GM12801 (cell line): ENCODE measurements around the gene APLP2.

ENCODE experiments used
- TF ChIP-seq, protein P1 (sequence below): IDR thresholded peaks from one replicate; pipeline ENCODE4 v1.5.1; 2011; ENCODE audit warnings: control low read depth; ENCODE audit not compliant: insufficient read length; ENCODE audit errors: extremely low read depth

APLP2 gene

DNA sequence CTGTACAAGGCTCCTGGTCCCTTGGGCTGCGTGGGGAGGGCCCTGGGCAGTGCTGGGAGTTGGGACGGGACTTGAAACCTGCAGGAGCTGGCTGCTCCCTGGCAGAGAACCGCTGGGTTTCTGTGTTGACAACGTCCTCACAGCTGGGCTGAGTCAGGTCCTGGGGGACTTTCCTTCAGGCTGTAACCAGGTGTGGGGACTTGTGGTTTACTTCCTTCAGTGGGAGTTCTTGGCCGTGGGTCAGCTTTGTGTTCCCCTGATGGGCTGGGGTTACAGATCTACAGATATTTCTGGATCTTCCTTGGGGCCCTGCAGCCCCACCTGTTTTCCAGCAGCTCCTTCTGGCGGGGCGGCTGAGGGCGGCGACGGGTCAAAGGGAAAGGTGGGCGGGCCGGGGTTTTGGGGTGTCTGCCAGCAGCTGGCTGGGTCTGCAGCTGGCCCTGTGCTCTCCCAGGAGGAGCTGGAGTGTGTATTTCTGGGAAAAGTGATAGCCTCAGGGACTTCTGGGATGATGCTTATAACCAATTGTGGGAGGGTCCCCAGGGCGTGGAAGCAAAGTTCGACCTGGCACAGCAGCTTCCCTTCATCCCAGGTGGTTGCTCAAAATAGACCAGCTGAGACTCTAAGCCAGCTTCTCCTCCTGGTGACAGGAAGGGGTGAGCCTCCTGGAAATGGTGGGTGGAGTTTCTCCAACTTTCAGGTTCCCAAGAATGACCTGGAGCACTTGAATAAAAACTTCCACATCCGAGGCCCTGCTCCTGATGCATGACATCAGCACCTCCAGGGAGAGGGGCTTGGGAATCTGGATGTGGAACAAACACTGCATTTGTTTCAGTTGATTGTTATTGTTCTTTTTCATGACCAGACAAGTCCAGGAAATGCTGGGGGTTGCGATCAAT lies 109.0 kb downstream of the APLP2 start:
- TF ChIP-seq, protein P1, sequence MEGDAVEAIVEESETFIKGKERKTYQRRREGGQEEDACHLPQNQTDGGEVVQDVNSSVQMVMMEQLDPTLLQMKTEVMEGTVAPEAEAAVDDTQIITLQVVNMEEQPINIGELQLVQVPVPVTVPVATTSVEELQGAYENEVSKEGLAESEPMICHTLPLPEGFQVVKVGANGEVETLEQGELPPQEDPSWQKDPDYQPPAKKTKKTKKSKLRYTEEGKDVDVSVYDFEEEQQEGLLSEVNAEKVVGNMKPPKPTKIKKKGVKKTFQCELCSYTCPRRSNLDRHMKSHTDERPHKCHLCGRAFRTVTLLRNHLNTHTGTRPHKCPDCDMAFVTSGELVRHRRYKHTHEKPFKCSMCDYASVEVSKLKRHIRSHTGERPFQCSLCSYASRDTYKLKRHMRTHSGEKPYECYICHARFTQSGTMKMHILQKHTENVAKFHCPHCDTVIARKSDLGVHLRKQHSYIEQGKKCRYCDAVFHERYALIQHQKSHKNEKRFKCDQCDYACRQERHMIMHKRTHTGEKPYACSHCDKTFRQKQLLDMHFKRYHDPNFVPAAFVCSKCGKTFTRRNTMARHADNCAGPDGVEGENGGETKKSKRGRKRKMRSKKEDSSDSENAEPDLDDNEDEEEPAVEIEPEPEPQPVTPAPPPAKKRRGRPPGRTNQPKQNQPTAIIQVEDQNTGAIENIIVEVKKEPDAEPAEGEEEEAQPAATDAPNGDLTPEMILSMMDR = no peak

DNA sequence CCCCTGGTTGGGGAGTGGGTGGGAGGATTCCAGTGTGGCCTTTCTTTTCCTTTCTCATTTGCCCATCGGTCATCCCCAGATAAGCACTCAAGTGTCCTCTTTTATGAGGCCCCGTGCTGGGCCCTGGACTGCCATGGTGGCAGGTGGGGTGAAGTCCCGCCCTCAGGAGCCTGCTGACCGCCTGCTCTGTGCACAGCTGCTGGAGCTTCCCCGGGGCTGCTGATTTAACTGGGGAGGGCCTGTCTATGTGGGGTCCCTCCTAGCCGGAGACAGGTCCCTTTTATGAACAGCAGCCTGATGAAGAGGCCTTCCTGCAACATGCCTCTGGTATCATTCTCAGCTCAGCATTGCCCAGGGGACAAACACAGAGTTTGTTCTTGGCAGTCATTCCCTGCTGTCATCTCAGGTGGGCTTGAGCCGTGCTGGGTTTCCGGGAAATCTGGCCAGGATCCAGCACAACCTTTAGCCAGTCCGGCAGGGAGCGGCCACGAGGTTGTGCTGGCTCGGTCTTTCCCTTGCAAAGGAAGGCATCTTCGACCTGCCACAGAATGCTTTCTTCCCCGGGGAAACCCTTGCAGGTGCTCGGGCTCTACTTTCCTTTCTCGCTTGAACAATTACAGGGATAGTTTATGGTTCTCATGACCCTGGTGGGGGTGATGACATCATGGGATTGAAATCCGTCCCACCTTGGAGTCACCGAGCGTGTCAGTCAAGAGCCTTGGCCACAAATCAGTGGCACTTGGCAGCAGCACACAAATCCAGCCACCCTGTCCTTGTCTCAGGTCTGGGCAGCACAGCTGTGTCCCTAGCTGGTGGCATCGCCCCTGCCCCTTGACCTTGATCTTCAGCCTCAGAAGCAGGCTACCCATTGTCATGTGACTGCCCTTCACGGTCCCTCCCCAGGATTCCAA lies 110.0 kb downstream of the APLP2 start:
- TF ChIP-seq, protein P1 = no peak

DNA sequence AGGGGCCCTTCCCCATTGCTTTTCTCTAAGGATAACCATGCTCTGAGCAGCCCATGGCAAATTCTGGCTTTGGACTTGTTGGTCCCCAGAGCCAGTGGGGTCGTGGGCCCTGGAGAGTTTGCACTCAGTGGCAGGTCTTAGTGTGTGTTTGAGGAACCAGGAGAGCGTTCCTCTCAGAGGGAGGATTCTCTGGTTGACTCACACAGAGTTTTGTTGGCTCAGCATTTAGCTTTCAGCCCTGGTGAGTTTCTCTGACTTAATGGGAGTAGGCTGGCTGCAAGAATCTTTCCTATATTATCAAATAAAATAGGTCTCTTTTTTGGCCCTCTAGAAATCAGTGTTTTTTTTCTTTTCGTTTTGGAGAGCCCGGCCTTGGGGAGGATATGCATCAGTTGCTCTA lies 110.8 kb downstream of the APLP2 start:
- TF ChIP-seq, protein P1 = no peak

DNA sequence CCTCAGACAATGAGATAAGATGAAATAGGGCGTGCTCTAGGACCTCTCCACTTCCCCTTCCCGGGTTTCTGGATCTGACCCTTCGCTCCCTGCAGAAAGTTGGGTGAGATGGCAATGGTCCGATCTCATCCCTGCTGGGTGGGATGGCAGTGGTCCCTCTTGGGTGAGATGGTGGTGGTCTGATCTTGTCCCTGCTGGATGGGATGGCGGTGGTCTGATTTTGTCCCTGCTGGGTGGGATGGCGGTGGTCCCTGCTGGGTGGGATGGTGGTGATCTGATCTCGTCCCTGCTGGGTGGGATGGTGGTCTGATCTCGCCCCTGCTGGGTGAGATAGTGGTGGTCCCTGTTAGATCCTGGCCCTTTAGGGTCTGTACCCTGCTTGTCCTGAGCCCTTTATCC lies 111.2 kb downstream of the APLP2 start:
- TF ChIP-seq, protein P1 = no peak

DNA sequence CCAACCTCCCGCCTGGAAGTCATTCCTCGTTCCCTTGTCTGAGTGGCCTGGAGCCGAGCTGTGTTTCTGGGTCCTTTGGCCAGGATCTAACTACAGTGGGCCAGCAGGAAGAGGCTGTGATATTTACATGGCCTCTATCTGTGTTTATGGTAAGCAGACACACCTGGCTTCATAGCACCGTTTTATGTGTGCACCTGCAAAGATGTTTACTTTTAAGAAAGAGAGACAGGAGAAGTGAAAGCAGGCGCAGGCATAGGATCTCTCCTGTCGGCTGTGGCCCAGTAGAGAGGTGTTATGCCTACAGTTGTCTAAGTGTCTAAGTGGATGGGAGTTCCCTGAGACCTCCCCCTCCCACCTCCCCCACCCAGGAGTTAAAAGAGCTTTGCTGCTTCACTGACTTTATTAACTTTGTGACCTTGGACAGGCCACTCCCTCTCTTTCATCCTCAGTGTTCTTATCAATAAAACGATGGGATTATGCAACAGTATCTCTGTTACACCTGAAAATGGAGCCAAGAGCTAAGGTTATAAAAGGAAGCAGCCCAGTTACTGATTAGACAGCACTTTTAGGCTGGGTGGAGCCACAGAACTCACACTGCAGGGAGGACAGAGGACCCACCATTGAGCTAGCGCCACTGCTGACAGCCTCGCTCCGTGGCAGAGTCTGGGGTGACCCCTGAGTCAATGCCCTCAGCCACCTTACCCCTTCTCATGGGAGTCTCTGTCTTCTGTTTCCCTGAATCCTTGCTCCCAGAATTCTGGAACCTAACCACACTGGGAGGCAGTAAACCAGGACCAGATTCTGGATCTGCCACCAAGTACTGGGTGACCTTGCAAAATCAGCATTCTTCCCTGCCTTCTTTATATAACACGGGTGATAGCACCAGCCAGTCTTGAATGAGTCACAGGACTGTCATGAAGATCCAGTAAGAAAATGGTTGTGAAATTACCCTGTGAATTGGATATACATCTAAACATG lies 111.9 kb downstream of the APLP2 start:
- TF ChIP-seq, protein P1 = no peak

DNA sequence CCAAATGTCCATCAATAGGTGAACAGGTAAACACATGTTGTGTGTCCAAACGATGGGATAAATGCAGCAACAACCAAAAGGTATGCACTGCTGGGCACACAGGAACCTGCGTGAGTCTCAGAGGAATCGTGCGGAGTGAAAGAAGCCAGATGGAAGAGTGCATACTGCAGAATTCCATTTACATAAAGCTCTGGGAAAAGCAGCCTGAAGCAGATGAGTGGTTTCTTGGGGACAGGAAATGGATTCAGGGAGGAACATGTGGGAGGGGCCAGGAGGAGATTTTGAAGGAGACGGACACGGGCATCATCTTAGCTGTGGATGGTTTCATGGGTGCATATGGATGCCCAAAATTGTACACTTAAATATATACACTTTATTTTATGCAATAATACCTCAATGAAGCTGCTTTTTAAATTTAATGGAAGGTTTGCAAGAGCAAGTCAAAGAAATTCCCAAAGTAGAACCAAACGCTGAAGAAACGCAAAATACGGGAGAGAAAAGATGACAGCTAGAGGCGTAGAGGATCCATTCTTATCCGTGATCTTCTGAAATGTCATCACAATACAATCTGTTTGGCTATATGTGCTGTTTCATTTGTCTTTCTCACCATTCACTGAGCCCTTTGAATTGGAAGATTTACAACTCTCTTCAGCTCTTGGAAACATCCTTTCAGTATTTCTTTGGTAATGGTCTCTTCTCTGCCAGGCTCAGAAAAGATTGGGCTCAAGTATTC lies 114.3 kb downstream of the APLP2 start:
- TF ChIP-seq, protein P1 = no peak
